NCI-H69 (cell line): ENCODE data around the gene ADAMTS9.

Source experiments
- DNase-seq: peaks from one replicate; lab custom pipeline; 2025; lab: John Stamatoyannopoulos, UW

ADAMTS9 gene

DNA sequence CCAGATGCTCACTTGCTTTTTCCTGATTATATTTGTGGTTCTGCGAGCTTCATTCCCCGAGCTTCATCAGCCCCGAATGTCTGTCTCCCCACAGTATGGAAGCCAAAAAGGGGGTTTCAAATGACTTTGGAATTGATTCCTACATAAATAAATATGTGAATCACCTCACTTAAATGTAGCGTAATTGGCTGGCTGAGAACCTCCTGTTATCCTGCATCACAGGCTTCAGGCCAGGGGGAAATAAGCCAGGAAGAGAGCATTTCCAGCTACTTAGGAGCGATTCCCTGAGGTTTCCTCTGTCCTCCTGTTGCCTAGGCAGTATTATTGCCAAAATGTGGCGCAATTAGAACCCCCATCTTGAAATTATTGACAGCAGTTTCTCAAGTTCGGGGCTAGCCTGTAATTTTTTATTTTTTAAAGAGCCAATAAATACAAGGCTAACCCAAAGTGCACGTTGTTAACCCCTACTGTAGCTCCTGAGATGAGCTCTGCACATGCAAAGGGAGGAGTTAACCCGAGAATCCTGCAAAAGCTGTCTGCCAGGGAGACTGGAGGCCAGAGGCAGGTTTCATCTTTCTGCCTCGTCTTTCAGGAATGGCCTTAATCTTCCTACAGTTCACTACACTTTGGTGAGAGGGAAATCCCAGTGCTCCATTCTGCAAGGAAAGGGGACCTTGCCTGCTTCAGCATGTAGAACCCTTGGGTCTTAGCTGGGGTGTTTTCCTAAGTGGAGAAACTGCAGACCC is 148.2 kb downstream of the ADAMTS9 start:
- DNase-seq: no peak

DNA sequence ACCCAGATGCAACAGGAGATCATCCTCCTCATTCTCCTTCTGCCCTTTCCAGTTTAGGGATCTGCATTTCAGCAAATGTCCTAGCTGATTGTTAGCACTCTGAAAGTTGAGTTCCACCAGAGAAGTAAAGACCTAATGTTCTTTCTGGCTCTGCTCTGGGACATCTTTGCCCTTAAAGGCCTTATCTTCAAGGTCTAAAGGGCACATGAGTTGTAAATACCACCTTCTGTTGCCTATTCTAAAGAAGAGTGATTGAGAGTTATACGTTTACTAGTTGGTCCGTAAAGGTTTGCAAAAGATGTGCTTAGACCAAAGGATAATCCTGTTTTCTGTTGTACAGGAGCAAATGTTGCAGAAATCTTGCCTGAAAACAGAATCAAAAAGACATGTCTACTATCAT is 151.6 kb downstream of the ADAMTS9 start:
- DNase-seq: no peak

DNA sequence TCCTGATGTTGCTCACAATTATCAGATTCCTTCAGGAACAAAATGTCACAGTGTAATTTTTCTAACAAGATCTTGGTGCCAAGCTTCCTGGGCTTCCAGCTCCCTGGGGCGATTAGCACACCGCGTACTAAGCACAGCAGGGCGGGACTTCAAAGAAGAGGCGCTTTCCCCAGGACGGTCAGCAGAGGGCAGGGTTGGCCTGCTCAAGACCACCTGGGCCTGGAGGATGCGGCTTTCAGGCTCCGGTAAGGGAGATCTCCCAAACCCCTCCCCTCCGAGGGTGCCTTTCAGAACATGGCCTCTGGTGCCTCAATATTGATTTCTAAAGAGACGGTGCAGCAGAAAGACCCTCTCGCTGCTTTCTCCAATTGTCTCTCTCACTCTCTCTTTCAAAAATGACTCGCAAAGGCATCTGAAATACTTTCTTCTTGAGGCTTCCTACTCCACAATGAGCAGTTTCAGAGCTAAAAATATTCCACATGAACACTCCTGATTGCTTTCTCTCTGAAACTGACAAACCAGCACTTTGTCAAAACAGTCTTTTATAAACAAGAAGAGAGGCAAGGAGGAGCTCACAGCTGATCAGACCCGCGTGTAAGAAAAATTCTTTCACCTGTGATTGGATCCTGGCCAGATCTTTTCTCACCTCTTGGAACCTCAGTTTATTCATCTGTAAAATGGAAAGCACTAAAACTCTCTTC is 154.0 kb downstream of the ADAMTS9 start:
- DNase-seq: peak; percentile 82

DNA sequence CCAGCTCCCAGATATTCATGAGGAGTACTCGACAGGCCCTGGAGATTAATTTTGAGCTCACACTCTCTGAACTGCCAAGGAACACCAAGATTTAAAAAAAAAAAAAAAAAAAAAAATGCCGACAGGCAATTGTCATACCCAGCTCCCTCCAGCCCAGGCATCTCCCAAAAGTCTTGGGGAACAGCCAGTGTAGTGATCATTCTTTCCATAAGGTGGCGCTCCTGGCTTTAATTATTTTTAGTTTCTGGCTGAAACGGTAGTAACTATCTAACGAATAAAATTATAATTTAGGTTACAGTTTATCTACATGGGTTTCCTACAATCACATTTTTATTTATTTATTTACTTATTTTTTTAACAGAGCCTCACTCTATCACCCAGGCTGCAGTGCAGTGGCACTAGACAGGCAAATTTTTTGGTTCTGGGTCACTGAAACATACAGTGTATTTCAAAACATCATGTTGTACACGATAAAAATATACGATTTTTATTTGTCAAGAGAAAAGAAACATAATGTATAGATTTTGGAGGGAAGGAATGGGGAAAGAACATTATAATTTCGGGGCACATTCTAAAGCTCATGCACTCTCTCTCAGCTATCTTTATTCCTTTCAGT is 157.3 kb downstream of the ADAMTS9 start:
- peak; percentile 26 for DNase-seq

DNA sequence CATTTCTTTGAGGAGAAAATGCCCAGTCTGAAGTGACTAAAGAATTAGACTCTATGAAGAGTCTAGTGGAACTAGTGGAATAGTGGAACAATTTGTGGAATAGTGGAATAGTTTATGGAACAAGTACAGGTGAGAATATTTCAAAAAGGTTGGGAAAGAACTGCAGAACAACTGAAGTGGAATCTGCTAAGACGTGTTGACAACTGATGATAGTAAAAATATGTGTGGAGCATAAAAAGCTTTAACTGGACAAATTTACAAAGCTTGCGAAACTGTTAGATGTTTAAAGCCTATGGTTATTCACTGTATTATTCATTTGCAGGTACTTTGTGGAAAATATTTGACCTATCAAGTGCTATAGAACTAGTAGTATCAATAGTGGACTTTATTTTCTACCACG is 164.5 kb downstream of the ADAMTS9 start:
- no peak for DNase-seq

DNA sequence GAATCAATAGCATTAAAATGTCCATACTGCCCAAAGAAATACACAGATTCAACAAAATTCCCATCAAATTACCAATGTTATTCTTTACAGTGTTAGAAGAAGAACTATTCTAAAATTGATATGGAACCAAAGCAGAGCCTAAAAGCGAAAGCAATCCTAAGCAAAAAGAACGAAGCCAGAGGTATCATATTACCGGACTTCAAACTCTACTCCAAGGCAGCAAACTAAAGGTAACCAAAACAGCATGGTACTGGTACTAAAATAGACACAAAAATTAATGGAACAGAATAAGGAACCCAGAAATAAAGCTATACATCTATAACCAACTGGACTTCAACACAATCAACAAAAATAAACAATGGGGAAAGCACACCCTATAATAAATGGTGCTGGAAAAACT is 167.5 kb downstream of the ADAMTS9 start:
- DNase-seq: no peak

DNA sequence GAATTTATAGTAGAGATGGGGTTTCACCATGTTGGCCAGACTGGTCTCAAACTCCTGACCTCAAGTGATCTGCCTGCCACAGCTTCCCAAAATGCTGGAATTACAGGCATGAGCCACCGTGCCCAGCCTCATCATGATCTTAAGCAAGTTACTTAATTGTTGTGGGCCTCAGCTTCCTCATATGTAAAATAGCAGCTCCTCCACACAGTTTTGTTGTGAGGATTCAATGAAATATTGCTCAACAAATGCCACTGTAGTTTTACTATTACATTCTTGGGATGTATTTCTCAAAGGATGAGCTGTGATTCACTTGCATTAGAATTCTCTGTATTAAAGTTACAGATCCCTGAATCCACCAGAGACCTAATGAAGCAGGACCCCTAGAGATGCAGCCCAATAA is 168.8 kb downstream of the ADAMTS9 start:
- DNase-seq: no peak

DNA sequence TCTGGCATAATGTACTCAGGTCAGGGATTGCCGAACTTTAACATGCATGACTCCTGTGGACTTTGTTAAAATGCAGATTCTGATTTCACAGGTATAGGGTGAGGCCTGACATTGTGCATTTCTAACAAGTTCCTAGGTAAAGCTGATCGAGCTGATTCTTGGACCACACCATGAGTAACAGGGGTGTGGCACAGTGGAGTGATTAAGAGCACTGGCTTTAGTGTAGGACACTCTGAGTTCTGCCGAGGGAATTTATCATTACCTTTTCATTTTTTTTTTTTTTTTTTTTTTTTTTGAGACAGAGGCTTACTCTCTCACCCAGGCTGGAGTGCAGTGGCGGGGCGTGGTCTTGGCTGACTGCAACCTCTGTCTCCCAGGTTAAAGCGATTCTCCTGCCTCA is 169.3 kb downstream of the ADAMTS9 start:
- no peak for DNase-seq

DNA sequence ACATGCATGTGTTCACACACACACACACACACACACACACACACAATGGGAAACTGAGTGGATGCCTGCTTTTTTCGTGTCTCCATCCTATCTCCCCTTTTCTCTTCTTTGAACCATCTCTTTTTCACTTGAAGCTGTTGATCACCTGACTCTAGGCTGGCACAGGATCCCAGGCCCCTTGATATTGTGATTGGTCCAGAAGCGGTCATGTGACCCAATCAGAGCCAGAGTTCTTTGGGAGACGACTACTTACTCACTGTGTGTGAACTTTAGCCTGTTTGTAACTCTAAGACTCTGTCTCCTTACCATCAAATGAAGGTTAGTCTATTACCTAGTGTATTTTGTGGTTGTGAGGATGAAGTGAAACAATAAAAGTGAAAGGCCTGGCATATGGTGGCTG is 172.9 kb downstream of the ADAMTS9 start:
- no peak for DNase-seq

DNA sequence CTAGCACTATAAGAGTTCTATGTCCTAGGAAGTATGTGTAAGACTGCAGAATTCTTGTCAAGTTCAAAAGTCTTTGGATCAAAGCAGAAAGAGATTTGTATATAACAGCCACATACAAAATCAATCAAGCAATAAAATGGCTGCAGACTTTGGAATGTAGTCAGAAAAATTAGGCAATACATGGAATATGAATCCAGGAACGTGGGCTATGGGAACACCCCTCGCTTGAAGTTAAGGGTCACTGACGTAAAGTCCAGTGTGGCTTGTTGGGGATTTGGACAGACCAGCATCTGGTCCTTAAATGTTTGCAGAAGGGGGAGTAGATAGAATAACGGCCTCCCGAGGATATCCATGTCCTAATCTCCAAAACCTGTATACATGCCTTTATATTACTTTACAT is 178.6 kb downstream of the ADAMTS9 start:
- DNase-seq: no peak

DNA sequence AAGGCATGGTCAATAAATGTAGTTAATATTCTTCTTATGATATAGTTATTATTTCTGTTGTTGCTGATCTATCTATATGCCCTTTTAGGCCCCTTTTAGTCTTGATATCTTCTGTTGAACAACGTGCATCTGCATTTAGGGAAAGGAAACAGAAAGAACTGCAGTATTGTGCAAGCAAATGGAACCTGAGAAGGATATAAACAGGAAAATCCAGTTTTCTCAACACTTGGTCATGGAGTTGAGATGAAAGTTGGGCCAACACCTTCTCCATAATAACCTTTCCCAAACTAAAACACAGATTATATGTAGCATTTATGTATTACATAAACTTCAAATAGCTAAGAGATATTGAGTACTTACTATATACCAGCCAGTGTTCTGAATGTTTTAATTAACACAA is 179.7 kb downstream of the ADAMTS9 start:
- DNase-seq: no peak

DNA sequence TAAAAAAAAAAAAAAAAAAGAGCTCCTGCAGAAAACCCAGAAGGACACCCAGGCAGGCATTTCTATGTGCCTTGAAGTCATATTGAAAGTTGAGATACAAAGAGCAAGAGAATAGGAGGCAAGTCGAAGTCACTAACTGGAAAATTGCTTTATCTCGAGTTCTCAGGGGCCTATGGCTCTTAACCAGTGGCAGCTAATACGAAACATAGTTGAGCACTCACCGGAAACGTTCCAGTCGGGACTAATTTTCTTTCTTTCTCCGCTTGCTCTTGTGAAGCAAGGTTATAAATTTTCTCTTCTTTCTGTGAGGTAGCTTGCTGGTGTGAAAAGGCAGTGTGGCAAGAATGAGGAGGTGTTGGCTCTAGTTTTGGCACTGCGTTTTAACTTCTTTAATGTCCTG is 181.5 kb downstream of the ADAMTS9 start:
- DNase-seq: no peak

DNA sequence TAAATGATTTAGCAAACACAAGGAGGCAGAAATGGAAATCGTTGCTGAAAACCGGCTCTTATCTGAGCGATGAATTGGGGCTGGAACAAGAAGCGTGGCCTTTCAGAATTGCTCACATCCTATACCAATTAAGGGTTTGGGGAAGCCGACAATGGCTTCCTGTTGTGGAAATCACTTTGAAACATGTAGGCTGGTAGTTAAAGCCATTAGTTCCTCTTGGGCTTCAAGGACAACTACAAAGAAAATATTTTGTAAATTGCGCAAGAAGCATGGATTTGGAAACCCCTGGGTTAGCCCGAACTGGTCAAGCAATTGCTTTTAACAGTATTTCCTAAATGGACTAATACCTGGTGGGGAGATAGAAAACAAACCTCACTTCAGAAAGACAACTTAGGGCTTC is 182.4 kb downstream of the ADAMTS9 start:
- DNase-seq: peak; percentile 57

DNA sequence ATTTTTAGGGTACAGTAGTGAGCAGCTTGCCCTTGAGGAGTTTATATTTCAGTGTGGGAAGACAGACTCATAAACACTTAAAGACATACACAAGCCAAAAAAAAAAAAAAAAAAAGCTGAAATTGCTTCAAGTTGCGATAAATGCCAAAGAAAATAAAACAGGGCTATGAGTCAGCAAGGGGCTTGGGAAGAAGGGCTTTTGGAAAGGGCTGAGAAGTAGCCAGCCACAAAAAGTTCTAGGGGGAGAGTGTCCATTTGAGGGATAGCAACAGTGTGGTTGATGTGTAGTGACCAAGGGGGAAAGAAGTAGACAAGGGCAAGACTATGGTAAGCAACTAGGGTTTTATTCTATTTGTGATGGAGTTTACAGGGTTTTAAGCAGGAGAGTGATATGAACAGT is 185.5 kb downstream of the ADAMTS9 start:
- no peak for DNase-seq

DNA sequence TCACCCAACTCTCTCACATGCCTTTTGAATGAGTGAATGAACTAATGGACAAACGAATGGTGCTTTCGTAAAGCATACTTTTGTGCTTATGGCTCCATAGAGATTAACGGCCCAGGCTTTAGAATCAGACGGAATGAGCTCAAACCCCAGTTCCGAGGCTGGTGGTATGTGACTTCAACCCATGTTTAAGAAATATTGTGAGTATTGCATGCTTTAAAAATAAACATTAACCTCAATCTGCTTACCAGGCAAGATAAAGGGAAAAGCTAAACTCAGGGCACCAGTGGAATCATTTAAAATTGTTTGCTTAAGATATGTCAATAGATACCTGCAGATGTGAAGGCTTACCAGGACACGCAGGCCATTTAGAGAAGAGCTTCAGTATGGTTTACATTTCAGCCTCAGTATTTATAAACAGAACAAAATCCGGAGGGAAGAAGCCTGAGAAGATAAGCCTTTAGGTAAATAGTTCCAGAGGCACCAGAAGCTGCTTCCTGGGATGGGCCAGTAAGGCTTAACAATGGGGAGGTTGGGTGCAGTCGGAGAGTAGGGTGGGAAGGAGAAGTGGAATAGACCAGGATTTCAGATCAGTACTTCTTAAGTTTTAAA is 186.4 kb downstream of the ADAMTS9 start:
- DNase-seq: peak; percentile 23

DNA sequence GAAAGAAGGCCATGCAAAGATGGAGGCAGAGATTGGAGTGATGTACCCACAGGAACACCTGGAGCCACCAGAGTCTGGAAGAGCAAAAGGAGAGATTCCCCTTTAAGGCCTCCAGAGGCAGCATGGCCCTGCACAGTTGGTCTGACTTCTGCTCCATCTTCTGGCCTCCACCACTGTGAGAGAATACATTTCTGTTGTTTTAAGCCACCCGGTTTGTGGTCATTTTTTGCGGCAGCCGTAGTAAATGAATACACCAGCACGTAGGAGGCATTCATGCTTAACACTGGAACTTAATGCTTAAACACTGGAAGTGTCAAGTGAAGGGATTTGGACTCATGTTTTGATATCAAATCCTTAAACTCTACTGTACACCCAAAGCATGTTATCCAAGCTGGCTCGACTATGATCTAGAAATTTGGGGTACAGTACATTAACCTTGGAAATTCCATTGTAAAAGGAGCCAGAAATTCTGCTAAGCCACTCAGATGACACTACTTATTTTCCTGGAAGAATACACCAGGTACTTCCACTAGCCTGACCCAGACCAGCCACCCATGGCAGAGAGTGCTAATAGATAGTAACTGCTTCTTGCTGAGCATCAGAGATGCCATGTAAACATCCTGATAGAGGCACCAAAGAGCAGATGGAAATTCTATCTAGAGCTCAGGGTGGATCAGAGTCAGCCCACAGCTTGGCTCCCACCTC is 190.9 kb downstream of the ADAMTS9 start:
- DNase-seq: no peak

DNA sequence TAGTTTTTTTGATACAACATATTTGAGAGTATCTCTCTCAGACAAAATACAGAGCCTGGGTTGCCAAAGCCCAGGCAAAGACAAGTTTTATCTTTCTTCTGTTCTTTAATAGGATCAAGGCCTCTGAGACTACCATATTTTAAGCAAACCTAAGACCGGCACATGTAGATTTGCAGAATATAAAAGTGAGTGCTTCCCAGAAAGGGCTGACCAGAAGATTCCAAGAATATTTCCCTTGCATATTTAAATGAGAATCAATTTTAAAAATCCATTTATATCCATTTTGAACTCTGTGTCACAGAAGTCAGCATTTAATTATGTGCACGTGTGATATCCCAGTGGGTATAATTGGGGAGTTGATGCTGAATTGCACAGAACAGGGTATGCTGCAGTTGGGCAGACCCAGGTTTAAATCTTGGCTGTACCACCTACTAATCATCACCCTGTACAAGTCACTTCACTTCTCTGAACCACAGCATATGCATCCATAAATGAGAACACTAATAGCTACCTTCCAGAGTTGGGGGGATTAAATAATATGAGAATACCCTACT is 191.9 kb downstream of the ADAMTS9 start:
- no peak for DNase-seq

DNA sequence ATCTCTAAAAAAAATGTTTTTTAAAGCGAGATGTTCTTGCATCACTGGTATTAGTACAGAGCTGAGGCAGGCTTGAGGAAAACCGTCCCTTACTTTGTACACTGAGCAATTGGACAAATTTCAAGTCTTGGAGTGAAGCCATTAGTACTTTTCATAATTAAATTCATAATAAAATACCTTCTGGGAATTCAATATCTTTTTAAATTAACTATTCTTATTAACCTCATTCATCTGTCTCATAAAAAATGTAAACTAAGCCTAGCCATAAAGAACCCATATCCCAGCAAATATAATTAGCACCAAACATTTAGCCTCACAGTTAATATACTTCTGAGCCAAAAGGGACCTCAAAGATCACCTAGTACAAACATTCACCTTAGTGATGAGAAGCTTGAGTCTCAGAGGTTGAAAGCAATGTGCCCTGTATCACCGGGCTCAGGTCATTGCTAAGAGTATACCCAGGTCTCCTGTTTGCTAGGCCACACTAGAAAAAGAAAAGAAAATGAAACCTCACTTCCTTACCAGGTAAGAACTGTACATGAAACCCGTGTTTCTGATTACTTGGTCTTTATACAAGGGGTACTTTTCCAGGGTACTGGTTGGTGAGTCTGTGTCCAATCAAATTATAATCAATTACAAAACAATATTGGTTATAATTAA is 192.5 kb downstream of the ADAMTS9 start:
- DNase-seq: no peak

DNA sequence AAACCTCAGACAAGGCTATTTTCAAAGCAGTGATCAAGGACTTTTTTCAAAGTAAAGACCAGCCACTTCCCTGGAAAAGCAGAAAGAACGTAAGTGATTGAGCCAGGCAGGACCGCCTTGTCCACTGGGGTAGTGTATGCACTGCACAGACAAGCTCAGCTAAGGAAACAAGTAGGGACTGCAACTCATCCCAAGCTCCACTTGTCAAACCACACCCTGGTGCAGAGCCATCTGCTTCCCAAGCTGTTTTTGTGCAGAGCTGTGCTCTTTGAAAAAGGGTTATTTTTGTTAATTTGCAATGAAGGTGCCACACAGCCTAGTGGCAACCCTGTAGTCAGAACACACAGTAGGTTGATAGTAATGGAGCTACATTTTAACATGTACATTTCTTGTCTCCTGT is 193.3 kb downstream of the ADAMTS9 start:
- no peak for DNase-seq

DNA sequence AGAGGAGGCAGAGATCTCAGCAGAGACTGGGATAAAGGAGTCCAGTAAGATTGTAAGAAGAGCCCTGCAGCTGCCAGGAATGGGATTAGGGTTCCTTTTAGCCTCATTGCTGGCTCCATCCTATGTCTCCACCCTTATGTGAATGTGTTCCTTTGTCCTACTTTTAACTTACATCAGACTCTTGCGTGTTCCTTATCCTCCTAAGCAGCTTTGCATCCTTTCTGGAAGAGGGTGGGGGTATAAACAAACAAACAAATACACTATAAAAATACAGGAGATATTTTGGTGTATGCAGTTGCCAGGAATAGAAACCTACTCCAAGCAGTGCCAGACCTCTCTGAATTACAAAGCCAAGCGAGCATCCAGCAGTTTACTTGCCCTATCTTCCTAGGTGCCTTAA is 194.7 kb downstream of the ADAMTS9 start:
- DNase-seq: no peak

DNA sequence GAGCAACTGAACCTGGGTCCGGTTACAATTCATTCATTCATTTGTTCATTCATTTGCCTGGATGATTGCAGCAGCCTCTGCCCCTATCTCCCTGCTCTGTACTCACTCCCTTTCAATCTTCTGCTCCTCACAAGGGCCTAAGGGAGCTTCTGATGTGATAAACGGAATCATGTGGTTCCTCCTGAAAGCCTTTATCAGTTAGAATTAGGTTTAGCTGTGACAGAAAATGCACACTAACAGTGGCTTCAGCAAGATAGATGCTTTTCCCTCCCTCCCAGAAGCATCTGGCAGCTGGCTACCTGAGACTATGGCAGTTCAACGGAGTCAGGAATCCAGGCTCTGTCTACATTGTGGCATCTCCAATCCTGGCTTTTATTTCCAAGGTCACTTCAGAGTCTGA is 196.0 kb downstream of the ADAMTS9 start:
- no peak for DNase-seq
